PFSK-1 (cell line): ENCODE results near the gene RNF7.

Experiments
- POLR2AphosphoS5 ChIP-seq: IDR thresholded peaks from 2 replicates; pipeline ENCODE4 v1.6.1; 2012; ENCODE audit warnings: low read depth, mild to moderate bottlenecking, control low read depth, low read length, moderate library complexity
- REST ChIP-seq, 2 experiments: IDR thresholded peaks; 2 replicates each; pipeline versions ENCODE4 v1.6.1 to v1.8.0; 2011 to 2012; ENCODE audit warnings: low read depth in 2 of 2, low read length in 2 of 2, control low read depth in 1 of 2, inconsistent platforms in 1 of 2, mild to moderate bottlenecking in 1 of 2, moderate library complexity in 1 of 2; ENCODE audit not compliant: insufficient read depth in 1 of 2
- SIN3A ChIP-seq: IDR thresholded peaks from 2 replicates; pipeline ENCODE4 v1.6.1; 2012; ENCODE audit warnings: mild to moderate bottlenecking, low read length, moderate library complexity, borderline replicate concordance; ENCODE audit not compliant: insufficient read depth
- TAF1 ChIP-seq: IDR thresholded peaks from 2 replicates; pipeline ENCODE4 v1.6.1; 2012; ENCODE audit warnings: low read length, control low read depth, borderline replicate concordance; ENCODE audit not compliant: insufficient read depth

- TF ChIP-seq TAF1 (no peak), POLR2AphosphoS5 (no peak), REST (IDR thresholded peaks at IDR 0.05; ENCODE audit: insufficient read depth in 1 of 2, low read depth in 2 of 2, low read length in 2 of 2) (no peak), SIN3A (no peak)
Observed at GRCh38 chr3:141722648-141723047, 15.4 kb upstream of the RNF7 start.
